AG08396 (cell line): ENCODE measurements around the gene PLXNA1.

Source experiments
- DNase-seq: peaks from one replicate; pipeline ENCODE4 v3.0.0; 2012; ENCODE audit warnings: low spot score, mixed read lengths

PLXNA1 gene

DNA sequence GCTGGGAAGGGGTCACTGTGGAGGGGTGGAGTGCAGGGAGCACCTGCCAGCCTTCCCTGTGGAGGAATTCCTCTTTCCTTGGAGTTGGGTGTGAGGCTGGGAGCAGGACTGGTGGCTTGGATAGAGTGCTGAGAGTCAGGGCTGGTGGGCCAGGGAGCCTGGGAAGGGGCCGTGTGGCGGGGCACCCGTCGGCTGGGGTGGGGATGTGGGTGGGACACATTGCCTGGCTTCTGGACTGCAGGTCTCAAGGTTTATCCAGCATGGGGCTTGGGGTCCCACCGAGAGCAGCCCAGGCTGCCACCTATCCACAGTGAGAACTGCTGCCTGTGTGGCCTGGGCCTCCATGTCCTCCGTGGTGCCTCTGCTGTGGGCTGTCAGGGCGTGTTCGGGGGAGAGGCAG, 4.7 kb downstream of the PLXNA1 start:
- no peak for DNase-seq

- DNase-seq: no peak
These were observed 5.6 kb downstream of the PLXNA1 start for GRCh38 chr3:126988451-126989021.

- no peak for DNase-seq
These were observed 6.6 kb downstream of the PLXNA1 start for GRCh38 chr3:126989316-126990023.

DNA sequence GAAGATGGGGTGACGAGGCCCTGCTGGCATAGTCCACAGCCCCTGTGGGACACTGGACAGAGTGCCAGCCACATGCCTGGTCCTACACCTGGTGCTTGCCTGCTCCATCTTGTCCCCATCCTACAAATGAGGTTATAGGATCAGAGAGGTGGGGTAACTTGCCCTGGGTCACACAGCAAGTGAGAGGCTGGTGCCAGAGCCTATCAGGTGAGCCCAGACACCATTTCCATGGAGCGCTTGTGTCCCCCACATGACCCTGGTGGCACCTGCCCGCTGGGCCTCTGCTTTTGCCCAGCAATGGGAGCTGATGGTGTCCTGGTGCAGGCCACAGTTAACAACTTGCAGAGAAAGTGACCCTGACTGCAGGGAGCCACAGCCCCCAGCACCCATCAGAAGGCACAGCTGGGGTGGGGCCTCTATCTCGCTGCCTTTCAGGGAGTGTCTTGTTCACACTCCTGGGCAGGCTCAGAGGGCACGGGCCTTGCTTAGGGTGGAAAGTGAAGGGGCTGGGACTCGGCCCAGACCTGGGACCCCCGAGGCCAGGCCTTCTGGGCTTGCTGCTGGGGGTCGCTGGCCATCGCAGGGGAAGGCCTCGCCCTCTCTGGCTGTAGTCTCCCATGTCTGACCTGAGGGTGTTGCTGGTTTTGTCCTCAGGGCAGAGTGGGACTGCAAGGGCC, 7.2 kb downstream of the PLXNA1 start:
- DNase-seq: no peak

DNA sequence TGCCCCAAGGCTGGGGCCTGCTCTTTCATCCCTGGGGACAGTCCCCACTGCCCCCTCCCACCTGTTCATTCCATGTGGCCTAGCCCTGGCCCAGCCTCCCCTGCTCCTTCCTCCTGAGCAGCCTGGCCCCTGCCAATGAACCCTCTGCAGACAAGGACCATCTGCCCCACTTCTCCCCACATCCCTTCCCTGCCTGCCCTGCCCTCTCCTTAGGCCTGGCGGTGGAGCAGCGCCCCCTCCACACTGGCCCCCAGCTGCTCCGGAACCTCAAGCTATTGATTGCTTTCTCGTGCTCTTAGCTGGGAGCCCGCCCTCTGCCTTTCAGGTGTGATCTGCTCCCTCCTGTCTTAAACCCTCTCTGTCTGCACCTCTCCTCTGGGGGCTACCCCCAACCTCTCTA, 8.0 kb downstream of the PLXNA1 start:
- no peak for DNase-seq

DNA sequence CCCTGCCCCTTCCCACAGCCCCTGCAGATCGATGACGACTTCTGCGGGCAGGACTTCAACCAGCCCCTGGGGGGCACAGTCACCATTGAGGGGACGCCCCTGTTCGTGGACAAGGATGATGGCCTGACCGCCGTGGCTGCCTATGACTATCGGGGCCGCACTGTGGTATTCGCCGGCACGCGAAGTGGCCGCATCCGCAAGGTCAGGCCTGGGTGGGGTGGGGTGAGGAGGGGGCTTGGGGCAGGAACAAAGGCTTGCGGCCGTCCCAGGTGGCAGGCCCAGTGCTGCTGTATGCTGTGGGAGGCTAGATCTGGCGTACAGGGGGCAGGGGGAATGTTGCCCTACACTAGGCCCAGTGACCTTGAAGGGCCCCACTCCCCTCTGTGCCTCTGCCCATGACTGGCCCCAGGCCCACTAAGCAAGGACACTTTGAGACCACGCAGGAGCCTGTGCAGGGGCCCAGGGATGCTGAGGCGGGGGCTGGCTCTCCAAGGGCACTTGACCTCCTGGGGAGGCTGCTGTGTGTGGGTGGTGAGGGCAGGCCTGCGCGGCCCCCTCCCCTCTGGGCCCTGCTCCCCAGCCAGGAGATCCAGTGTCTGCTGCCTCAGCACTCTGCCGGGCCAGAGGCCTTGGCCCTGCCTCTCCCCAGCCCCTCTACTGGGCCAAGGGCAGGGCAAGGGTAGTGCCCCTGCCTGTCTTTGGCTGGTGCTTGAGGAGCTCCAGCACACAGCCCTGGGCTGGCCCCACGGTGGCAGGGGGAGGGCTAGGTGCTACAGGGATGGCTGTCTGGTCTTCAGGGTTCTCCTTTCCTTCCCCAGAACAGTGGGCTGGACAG, 8.7 kb downstream of the PLXNA1 start:
- no peak for DNase-seq

DNA sequence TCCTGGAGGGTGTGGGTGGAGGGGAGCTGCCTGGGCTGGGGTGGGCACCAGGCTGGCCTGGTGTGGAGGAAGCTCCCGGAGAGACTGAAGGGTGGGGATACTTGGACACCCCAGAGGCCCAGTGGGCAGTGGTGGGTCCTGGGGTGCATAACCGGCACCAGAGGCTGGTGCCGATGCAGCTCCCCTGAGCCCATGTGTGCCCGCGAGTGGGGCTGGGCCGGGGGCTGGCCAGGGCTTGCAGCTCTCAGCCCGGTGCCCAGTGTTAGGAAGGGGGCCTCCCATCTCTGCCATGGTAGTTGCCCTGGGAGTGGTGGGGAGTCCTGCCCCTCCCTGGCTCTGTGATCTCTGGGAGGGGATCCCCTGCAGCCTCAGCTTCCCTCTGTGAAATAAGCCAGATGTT, 9.3 kb downstream of the PLXNA1 start:
- DNase-seq: no peak

DNA sequence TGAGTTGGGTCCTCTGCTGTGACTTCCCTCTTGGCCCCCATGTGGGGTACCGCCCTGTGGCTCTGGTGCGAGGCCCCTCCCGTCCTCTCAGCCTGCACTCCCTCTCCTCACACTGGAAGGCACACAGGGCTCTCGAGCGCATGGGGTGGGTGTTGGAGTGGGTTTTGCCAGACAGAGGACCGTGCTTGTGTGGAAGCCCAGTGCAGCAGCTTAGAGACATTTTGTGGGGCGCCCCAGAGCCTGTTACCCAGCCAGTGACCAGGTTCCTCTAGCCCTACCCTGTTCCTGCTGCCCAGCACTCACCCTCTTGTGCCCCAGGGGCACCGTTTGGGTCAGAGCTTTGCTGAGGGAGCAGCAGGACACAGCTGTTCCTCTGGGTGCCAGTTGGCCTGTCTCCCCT, 9.9 kb downstream of the PLXNA1 start:
- no peak for DNase-seq

GRCh38 chr3:126993436-126993835, 10.5 kb downstream of the PLXNA1 start:
- DNase-seq: no peak

- DNase-seq: no peak
These were observed 11.8 kb downstream of the PLXNA1 start for GRCh38 chr3:126994661-126995245.

- no peak for DNase-seq
These were observed 12.4 kb downstream of the PLXNA1 start for GRCh38 chr3:126995254-126995780.

GRCh38 chr3:126995926-126996512, 13.1 kb downstream of the PLXNA1 start:
- DNase-seq: no peak

- DNase-seq: no peak
These were observed 14.0 kb downstream of the PLXNA1 start for GRCh38 chr3:126996905-126997304.

DNA sequence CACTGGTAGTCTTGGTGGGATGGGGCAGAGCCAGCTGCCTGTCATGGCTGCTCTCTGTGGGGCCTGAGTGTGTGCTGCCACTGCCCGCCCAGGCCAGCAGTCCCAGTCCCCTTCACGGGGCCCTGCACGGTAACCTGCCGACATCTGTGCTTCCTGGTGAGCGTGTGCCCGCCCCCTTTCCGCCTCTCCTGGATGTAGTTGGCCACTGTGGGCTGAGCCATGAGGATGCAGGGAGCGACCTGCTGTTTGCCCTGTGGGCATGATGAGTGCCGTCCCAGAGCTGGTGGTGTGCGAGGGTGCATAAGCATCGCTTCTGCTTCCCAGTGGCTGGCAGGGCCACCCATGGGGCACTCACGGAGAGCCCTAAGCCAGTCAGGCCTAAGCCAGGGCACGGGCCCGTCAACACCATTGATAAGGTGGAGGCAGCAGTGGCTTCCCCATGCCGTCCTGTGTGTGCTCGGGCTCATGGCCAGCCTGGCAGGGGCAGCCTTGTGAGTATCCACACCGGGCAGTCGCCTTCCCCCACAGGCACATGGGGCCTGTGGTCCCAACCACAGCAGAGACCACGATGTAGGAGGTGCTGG, 14.6 kb downstream of the PLXNA1 start:
- no peak for DNase-seq

DNA sequence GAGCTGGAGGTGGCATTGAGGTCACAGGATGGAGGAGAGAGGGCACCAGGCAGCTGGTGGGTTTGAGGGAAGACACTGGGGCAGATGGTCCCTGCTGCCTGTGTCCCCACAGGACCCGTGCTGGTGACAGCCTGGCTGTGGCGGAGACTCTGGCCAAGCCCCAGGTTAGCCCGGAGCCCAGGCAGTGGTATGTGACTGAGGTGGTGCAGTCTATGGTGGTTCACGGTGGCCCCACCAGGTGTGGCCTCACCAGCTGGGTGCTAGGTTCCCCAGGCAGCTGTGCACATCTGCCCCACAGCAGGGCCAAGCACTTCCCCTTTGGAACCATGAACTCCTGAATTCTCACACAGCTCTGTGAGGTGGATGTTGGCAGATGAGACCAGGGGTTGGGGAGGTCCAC, 15.4 kb downstream of the PLXNA1 start:
- no peak for DNase-seq

- no peak for DNase-seq
These were observed 15.8 kb downstream of the PLXNA1 start for GRCh38 chr3:126998728-126999127.

- no peak for DNase-seq
These were observed 16.5 kb downstream of the PLXNA1 start for GRCh38 chr3:126999383-126999782.

DNA sequence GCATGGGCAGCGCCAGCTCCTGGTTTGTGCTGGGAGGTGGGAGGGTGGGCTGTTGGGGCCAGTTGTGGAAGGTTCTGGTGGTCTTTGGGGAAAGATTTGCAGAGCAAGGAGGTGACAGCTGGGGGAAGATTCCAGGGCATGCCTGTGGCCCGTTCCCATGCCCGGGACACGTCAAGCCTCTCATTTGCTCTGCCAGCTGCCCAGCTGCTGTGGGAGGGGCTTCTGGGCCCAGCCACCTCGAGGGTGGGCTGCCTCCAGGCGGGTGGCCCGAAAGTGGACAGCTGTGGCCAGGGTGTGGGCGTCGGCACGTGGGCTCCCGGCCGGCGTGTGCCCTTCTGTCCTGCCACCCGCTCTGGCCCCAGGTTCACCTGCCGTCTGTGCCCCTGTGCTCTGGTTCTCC, 17.2 kb downstream of the PLXNA1 start:
- DNase-seq: no peak

DNA sequence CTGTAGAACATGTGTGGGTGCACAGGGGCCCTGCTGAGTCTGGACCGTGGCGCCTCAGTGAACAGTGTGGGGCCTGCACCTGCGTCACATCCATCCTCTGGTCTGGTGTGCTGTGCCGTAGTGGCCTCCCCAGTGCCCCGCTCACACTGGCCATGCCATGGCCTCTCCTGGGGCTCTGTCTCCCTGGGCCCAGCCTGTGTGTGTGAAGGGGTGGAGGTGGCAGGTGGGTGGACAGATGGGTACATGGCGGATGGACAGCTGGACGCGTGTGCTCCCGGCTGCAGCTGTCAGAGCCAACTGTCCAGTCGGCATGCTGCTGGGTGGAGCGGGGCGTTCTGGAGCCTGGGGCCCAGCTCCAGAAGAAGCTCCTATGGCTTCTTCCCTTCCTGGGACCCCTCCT, 17.8 kb downstream of the PLXNA1 start:
- DNase-seq: no peak

GRCh38 chr3:127001486-127002194, 18.7 kb downstream of the PLXNA1 start:
- DNase-seq: no peak
